Measurements from ENCODE around the gene GLB1L2.

Gene GLB1L2

DNA sequence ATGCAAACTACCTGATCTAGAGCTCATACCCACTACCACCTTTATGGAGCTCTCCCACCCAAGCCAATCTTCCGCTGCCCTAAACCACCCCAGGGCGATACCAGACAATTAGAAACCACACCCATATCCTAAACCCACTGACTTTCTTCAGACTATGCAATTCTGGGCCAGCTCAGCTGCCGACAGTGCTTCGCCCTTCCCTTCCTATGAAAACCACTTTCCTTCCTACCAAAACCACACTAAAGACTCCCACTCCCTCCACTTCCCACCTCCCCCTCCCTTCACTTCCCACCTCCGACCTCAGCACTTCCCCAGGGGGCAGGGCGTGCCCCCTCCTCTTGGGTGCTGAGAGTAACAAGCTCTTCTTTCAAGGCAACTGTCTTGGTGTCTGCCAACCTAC lies 55.2 kb downstream of the GLB1L2 start:
- no peak for DNase-seq (ENCODE audit: low read depth)

DNA sequence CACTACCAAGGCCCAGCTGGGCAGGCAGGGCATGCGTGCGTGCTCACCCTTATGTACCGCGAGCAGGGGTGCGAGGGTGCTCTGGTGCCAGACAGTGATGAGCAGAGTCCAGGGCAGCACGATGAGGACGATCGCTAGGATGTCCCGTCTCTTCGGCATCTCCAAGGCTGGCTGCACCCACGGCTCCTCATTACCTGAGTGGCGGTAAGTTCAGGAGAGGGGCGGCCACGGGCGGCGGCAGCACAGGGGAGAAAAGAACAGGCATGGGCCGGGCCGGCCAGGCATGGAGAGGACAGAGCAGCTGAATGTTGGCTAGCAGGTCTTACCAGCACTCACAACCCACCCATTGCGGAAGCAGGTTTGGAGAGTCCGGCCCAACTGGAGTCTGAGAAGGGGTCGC lies 55.7 kb downstream of the GLB1L2 start:
- no peak for DNase-seq (ENCODE audit: low read depth)

DNA sequence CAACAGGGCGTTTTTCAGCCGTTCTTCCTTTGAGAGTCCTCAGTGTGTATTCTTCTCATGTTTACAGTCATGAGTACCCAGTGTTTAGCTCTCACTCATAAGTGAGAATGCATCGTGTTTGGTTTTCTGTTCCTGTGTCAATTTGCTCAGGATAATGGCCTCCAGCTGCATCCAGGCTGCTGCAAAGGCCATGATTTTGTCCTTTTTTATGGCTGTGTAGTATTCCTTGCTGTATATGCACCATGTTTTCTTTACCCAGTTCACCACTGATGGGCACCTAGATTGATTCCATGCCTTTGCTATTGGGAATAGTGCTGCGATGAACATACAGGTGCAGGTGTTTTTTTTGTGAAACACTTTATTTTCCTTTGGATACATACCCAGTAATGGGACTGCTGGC lies 56.8 kb downstream of the GLB1L2 start:
- no peak for DNase-seq (ENCODE audit: low read depth)

DNA sequence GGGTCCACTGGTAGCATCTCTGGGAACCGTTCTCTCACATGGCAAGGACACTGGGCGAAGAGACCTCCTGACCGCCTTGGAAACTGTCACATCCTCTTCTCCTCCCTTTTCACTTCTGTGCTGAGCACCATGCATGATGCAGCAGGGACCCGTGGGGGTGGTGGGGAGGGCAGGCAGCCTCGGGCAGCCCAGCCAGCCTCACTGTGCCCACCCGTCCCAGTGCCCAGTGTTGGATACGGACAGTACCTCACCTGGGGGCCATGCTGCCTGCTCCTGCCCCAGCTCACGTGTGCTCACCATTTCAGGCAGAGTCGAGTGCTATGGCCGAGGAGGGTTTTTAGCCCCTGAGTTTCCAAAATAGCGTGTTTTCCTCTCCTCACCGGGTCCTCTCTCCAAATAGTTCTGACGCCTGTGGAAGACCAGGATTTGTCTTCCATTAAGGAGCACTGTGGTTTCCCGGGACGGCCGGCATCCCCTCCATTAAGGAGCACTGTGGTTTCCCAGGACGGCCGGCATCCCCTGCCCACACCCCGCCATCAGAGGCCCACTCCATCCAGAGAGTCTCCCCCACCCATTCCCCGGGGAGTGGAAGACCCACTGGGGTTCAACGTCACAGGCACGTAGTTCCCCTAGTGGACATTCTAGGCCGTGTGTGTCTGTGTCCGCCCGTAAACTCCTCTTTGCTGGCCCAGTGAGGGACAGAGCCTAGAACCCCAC lies 57.8 kb downstream of the GLB1L2 start:
- no peak for DNase-seq (ENCODE audit: low read depth)

DNA sequence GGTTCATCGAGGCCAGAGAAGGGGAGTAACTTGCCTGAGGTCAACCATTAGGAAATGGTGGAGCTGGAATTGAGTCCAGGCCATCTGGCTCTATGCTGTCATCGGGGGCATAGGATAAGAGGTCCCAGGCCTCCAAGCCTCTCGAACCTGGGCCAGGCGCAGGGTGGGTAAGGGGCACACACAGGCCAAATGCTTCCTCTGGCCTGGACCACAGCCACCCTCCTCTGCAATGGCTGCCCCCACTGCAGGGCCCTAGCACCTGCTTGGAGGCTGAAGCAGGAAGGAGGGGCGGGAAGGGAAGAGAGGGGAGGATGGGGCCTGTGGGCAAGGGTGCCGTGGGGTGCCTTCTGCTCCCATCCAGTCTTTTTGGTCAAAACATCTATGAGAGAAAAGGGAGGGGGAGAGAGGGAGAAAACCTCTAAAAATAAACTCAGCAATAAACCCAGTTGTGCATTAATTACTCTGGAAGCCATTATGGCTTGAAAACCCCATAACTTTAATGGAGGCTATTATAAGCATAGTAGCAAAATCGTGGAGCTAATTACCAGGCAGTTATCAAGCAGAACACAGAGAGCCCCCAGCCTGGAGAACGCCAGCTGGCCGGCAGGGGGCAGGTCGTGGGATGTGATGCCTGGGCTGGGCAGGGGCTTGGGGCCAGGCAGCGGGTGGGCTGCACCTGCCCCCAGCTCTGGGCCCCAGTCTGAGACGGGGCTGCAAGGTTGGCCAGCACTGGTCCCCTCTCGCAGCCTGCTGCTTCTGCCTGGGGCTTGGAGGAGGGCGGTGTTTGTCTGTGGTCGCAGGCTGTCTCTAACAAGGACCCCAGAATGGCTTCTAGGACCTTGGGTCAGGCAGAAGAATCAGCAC lies 59.1 kb downstream of the GLB1L2 start:
- DNase-seq (ENCODE audit: low read depth) = no peak

DNA sequence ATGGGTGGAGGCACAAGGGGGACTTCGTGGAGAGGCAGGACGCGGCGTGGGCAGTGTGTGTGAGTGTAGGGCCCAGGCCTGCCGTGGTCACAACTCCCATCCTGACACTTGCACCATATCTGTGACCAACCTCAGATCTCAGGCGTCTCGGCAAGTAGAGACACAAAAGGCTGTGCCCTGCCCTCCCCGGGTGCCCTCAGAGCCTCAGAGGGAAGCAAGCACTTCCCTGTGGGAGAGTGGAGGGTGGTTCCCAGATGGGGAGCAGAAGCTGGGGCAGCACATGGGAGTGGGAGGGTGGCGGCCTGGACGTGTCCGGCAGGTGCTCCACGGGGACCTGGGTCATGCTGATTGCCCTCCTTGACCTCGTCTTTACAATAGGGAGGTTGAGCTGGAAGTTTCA lies 59.9 kb downstream of the GLB1L2 start:
- no peak for DNase-seq (ENCODE audit: low read depth)

DNA sequence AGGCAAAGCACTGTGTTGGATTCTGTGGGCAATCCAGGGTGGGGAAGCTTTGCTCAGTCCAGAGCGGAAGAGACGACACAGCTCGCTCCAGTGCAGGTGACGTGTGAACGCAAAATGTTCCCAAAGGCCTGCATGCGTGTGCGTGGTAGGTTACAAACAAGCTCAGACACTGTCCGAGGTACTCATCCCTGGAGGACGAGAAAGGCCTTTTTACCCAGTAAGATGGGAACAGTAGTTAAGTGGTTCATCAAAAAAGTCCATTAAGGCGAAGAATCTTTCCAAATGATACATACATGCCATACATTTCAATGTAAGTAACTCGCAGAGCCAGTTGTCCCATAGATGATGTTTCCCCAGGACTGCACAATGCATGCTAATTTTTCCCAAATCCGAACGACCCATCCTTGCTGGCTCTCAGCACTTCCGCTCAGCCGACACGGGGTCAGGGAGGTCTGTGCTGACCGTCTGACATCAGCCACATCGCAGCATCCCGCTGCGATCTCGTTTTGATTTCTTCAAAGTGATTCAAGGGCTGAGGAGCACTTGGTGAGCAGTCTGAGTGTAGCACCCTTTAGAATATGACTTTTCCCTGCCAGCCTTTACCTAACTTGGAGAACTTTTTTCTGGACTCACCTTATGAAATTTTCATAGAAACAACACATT lies 61.3 kb downstream of the GLB1L2 start:
- no peak for DNase-seq (ENCODE audit: low read depth)

DNA sequence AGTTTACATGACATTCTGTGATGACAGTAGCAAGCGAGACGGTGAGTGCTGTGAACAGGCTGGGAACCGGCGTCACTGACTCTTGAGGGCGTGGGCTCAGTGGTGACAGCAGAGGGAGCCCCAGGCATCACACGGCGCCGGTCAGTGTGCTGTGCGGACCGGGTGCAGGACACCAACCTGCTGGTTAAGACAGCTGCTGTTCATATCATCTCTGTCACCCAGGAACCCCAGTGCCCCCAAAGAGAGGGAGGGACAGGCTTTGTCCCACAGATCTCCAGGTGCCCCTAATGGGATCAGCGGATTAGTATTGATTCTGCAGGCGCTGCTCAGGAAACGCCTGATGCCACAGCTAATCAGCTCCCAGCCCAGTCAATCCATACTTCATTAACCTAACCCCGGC lies 61.9 kb downstream of the GLB1L2 start:
- DNase-seq (ENCODE audit: low read depth) = no peak

DNA sequence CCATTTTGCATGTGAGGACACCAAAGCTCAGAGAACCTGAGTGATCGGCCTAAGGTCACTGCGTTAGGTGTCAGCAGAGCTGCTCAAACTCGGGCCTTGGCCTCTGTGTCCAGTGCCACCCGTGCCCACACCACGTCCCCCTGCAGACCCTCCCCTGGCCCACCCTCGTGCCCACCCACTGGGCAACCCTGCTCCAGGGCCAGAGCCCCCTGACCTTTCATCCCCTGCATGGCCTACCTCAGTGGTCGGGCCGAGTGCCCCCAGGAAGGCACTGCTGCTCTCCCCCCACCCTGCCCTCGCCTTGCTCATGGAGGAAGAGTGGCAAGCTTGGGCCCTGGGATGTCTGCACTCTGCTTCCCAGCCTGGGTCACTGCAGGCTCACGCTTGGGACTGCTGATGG lies 62.5 kb downstream of the GLB1L2 start:
- DNase-seq (ENCODE audit: low read depth) = no peak

DNA sequence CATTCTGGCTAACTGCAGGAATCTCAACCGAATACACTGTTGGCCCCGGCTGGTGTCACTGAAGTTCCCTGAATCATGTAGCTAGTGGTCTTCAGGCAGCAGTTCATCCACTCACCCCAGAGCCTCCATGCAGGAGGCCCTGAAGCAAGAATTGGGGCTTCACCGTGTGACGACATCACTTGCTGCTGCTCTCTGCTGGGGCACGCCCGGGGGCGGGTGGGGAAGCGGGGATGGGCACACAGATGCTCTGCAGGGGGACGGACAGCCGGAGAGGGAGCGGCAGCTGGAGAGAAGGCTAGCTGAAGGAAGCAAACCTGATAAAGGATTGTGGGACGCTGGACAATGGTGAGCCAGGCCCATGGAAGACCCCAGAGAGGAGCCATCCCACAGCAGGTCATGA lies 63.2 kb downstream of the GLB1L2 start:
- no peak for DNase-seq (ENCODE audit: low read depth)

DNA sequence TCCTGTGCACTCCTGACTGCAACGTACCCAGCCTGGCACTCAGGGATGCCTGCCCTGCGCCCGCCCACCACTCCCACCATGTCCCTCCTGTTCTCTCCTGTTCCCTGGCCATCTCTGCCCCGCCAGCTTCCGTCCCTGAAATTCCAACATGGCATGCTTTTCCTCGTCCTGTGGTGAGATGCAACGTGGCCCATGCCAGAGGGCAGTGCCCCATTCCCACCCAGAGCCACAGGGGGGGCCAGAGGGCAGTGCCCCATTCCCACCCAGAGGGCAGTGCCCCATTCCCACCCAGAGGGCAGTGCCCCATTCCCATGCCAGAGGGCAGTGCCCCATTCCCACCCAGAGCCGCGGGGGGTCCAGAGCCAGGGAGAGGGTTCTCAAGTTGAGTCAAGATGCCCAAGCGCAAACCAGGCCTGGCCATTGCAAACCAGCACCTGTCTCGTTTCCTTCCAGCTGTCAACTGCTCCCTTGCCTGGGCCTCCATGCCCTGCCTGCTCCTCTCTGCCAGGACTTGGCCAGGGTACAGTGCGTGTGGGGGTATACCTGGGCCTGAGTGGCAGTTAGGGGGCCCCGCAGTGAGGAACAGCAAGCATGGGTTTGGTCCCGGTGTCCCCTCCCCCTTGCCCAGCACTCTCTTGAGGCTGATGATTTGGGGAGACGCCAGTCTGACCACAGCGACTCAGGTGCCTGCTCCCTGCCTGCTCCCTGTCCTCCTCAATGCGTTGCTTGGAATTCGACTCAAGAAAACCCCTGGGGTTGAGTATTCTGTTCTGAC lies 65.7 kb downstream of the GLB1L2 start:
- DNase-seq (ENCODE audit: low read depth) = no peak

DNA sequence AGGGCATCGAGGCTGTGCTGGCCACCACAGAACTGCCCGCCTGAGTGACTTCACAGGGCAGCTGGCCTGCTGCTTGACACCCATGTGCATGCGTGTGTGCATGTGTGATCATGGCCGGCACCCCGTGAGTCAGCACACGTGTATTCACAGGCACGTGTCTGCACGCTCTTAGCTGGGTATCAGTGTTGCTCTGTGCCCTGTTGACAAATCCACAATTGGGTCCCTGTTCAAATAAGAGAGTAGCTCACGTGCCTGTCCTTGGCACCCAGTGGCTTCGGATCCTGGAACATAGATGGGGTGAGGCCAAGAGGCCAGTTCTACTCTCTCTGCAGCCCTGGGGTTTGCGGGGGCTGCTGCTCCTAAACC lies 66.3 kb downstream of the GLB1L2 start:
- DNase-seq (ENCODE audit: low read depth) = no peak

DNA sequence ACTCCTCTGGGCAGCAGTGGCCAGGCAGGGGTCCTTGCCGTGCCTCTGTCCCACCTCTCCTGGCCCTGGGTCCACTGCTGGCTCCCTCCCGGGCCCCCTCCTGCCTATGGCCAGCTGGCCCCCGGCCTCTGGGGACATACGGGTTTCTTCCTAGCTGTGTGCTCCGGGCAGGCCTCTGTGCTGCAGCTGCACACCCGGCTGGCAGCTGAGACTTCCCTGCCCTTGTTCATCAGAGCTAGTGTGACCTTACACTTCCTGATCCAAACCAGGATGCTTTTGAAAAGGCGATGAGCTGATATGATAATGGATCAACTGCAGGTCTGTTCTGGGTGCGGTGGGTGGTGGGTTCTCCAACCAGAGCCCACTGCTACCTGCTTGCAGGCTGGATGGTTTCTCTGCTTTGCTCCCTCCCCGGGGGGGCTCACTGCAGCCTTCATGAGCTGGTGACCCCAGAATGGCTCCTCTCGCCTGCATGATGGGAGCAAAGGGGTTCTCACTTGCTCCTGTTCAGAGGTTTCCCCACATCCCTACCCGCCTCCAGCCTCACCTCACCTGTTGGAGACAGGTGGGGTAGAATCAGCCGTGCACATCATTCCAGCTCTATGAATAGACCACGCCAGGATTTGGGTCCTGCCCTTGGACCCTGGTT lies 67.0 kb downstream of the GLB1L2 start:
- no peak for DNase-seq (ENCODE audit: low read depth)

DNA sequence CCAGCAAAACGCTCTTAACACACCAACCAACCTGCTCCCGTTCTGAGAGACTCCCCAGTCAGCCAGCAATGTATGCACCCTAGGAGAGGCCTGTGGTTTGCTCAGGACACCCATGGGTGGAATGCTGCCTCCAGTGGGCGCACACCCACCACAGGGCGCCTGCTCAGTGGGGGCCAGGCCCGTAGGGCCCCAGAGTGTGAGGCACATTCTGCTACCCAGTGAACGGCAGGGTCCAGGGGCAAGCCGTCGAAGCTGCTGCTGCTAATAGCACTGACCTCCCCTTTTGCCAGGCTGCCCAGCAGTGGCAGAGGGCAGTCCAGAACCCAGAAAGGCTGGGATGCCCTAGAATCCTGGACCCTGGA lies 67.5 kb downstream of the GLB1L2 start:
- DNase-seq (ENCODE audit: low read depth) = no peak

DNA sequence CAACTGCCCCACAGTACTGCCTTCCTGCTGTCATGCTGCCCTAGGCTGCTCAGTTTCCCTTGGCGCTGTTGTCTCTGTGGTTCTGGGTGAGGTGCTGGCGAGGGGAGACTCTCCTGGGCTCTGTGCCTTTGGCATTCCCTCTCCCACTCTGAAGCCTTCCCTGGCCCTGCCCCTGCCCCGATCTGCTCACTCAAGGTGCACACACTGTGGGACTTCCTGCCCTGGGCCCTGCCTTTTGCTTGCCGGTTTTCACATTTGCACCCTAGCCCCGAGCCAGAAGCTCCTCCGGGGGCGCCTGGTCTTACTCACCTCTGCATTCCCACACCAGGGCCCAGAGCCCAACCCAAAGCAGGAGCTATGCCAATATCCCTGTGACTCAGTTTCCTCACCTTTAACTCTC lies 68.2 kb downstream of the GLB1L2 start:
- no peak for DNase-seq (ENCODE audit: low read depth)

DNA sequence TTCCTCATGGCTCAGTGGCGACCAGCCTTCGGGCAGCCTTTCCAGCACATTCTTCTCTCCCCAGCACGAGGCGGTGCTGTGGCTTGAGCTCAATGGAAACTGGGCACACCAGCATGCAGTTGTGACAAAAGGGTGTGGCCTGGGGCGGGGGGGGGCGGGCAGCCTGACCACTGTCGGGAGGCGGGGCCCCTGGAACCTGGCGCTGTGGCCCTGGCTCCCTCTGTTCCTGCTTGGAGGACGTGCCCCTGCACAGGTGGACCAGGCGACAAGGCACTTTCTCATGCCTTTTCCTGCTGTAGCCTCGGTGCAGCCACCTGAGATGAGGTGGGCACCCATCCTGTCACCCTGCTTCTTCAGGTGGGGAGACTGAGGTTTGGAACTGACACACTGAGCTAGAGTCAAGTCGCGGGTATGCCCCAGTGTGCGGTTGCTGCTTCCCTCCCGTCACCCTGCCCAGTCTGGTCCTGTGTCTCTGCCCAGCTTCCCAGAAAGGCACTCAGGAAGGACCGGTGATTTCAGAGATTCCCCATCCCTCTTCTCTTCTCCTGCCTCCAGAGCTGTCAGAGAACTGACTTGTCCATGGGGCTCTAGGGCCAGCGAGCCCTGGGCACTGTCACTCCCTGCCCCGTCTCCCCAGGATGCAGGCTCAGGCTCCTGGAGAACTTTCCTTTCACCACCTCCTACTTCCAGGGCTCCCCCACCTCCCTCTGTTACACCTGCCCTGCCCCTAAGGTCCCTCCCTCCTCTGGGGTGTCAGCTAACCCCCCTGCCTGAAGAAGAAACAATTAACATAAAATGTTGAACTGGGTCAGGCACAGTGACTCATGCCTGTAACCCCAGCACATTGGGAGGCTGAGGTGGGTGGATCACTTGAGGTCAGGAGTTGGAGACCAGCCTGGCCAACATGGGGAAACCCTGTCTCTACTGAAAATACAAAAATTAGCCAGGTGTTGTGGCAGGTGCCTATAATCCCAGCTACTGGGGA lies 70.3 kb downstream of the GLB1L2 start:
- DNase-seq (ENCODE audit: low read depth) = no peak

DNA sequence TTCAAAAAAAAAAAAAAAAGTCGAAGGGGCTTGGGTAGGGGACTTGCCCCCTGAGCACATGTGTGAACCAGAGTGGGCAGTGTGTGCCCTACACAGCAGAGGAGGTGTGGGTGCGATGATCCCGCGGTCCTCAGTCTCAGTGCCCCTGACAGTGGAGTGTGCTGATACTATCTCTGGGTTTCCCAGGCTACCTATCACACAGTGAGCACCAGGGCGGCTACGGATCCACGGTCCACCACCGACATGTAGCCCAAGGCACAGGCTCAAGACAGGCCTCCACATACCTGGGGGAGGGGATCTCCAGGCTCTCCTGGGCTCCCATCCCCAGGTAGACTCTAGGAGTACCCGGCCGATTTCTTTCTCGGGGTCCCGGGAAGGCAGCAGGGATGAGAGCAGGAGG lies 71.1 kb downstream of the GLB1L2 start:
- DNase-seq (ENCODE audit: low read depth) = no peak

DNA sequence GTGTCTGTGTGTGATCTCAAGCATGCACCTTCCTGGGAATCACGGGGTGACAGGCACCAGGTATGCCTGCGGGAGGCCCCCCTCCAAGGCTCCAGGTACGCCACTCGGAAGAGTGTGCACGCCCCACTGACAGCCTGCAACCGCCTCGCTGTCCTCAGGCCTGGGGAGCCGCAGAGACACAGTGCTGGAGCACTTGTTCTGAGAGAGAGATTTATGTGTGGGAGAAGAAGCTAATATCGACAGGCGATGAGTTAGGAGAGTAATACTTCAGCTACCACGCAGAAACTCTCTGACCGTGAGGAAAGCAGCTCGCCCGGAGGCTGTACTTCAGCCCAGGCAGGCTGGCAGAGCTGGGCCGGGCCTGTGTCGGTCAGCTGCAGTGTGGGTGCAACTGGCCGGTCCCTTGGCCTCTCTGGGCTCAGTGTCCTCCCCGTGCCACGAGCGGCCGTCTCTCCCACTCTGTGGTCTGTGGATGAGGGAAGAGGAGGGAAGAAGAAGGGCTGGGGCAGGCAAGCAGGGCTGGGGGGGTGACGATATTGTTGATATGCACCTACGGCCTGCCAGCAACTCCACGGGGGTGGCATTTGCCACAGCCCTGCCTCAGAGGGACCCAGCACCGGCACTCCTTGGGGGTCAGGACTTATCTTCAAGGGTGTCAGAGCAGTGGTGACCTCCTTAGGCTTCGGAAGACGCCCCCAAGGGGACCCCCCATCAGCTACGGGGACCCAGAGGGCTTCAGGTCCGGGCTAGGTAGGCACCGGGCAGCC lies 73.0 kb downstream of the GLB1L2 start:
- no peak for DNase-seq (ENCODE audit: low read depth)

DNA sequence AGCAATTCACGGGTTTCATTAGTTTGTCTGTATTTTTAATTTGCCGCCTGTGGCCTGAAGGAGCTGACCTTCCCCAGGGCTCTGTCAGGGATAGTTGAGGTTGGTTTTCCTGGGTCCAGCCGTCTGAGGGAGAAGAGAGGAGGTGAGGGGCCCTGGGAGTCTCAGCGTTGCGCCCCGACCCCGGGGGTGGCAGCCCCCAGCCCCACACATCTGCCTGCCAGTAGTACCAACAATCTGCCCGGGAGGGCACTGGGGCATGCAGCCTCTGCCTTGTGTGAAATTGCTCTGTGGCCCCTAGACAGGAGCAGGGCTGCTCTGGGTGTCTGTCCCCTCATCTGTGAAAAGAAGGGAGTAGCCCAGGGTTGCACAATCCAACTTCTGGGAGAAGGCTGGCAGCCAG lies 73.6 kb downstream of the GLB1L2 start:
- no peak for DNase-seq (ENCODE audit: low read depth)

DNA sequence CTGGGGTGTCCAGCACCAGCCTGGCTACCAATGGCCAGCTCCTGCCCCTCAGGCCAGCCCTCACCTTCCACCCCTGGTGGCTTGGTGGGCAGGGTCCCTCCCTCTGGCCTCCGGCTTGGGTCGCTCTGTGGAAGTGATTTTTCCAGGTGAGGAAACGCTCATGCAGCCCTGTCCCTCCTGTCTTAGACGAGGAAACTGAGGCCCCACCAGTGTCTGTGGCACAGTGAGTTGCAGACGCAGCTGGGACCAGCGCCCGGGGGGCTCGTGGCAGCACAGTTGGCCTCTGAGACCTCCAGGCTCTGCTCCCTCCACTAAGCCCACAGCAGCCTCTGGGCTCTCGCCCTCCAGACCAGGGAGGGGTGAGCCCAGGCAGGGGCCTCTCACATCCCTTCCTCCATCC lies 74.1 kb downstream of the GLB1L2 start:
- DNase-seq (ENCODE audit: low read depth) = no peak
